ENCODE results near the gene FNIP2. TPM values are rescaled to one million over a fixed set of nuclear protein-coding genes. Genes with fewer than 3 reads are reported as not detected.

The FNIP2 gene
- total RNA-seq (2021), result 16.1 and 17.6 TPM in 2 replicates
- percentile 71 among the genes with signal in this experiment for Bru-seq, nascent RNA
- BruChase-seq, experiment 1, labeled RNA remaining after a 2-hour chase, result percentile 63 among the genes with signal in this experiment
- percentile 58 among the genes with signal in this experiment for BruChase-seq, experiment 2, labeled RNA remaining after a 6-hour chase
- long read RNA-seq, full-length matches to known transcripts, result 4 of 6 reads
- long read RNA-seq, partial matches to known transcripts, result 0 of 6 reads
- long read RNA-seq, other reads (novel, unspliced or antisense), result 2 of 6 reads

DNA sequence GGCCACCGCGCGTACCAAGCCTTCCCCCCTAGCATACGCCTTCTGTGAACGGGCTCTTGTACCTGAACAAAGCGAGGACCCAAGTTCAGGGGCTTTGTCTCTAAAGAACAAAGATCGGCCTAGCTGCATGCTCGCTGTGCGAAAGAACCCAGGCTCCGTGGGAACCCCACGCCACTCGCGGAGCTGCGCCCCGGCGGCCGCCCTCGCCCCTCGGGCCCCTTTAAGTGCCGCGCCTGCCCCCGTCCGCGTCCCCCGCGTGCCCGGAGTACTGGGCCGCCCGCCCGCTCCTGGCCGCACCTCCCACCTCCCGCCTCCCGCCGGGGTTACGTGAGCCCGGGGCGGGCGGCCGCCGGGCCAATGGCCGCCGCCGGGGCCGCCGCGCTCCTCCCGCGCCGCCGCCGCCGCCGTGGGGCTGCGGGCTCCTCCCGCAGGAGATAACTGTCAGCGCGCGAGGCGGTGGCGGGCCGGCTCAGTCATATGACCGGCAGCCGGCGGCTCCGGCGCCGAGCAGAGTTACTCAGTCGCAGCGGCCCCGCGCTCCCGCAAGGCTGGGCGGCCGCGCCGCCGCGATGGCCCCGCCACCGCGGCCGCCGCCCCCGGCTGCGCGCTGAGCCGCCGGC is at the start of gene FNIP2:
FNIP2 (plus strand) TSS at position 472 of the 620 bp plus-strand sequence. CDS start 187 bp downstream, outside the sequence.
- peaks cover 9% of the 10 kb centered on the region for H3K4me1 ChIP-seq (ENCODE audit: insufficient read depth, low read length, poor library complexity, severe bottlenecking)
- TF ChIP-seq EZH2 (IDR thresholded peaks at IDR 0.05; ENCODE audit: borderline replicate concordance, low read depth, low read length, poor library complexity, severe bottlenecking), result no peak
- TF ChIP-seq, protein P1, sequence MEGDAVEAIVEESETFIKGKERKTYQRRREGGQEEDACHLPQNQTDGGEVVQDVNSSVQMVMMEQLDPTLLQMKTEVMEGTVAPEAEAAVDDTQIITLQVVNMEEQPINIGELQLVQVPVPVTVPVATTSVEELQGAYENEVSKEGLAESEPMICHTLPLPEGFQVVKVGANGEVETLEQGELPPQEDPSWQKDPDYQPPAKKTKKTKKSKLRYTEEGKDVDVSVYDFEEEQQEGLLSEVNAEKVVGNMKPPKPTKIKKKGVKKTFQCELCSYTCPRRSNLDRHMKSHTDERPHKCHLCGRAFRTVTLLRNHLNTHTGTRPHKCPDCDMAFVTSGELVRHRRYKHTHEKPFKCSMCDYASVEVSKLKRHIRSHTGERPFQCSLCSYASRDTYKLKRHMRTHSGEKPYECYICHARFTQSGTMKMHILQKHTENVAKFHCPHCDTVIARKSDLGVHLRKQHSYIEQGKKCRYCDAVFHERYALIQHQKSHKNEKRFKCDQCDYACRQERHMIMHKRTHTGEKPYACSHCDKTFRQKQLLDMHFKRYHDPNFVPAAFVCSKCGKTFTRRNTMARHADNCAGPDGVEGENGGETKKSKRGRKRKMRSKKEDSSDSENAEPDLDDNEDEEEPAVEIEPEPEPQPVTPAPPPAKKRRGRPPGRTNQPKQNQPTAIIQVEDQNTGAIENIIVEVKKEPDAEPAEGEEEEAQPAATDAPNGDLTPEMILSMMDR (conservative IDR thresholded peaks at IDR 0.05; ENCODE audit: low read depth, low read length), result no peak
- H3K36me3 ChIP-seq (ENCODE audit: insufficient read depth, low read length, poor library complexity, severe bottlenecking), result no peaks in the 10 kb centered on the region
- intact Hi-C loops (cut with micrococcal nuclease; ENCODE audit: unreplicated experiment), result no loop called here
- peak; percentile 82 for DNase-seq (ENCODE audit: low spot score)
- peaks cover 7% of the 10 kb centered on the region for H3K27me3 ChIP-seq (replicated peaks; ENCODE audit: insufficient read depth, low read depth, low read length, poor library complexity)
- no peaks in the 10 kb centered on the region for H3K9me3 ChIP-seq (ENCODE audit: low read depth, low read length, poor library complexity, severe bottlenecking)
- no TSS peak for BruUV-seq (replicated peaks)
- H3K27ac ChIP-seq (ENCODE audit: low read depth, low read length, poor library complexity, severe bottlenecking), result peak within 1 kb of the TSS; percentile 57
- CTCF ChIA-PET, result no interaction called here
- peak within 1 kb of the TSS; percentile 57 for H3K4me3 ChIP-seq (ENCODE audit: low read depth, low read length, poor library complexity, severe bottlenecking)
- POLR2A ChIA-PET (ENCODE audit: low non-redundant PET), result interaction anchor here (0.6 kb wide), 1 partner anchor 250 kb away, joined by 3 read pairs; no protein-coding TSS in a partner anchor

DNA sequence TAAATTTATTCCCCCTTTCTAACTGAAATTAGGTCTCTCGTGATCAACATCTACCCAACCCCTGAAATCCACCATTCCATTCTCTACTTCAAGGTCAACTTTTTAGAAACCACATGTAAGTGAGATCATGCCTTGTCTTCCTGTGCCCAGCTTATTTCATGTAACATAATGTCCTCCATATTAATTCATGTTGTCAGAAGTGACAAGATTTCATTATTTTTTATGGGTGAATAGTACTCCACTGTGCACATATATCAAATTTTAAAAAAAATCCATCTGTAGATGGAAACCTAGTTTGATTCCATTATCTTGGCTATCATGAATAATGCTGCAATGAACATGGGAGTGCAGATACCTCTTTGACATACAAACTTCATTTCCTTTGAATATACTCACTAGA is 47.1 kb upstream of the FNIP2 start:
- no peak for TF ChIP-seq EZH2 (IDR thresholded peaks at IDR 0.05; ENCODE audit: borderline replicate concordance, low read depth, low read length, poor library complexity, severe bottlenecking)
- TF ChIP-seq, protein P1 (conservative IDR thresholded peaks at IDR 0.05; ENCODE audit: low read depth, low read length), result no peak
- Histone ChIP-seq H3K36me3 (ENCODE audit: insufficient read depth, low read length, poor library complexity, severe bottlenecking) (peaks cover 46% of the 10 kb centered on the region), H3K4me3 (ENCODE audit: low read depth, low read length, poor library complexity, severe bottlenecking) (no peak overlapping the region), H3K4me1 (ENCODE audit: insufficient read depth, low read length, poor library complexity, severe bottlenecking) (peaks cover 8% of the 10 kb centered on the region), H3K27ac (ENCODE audit: low read depth, low read length, poor library complexity, severe bottlenecking) (no peak overlapping the region), H3K27me3 (replicated peaks; ENCODE audit: insufficient read depth, low read depth, low read length, poor library complexity) (no peaks in the 10 kb centered on the region), H3K9me3 (ENCODE audit: low read depth, low read length, poor library complexity, severe bottlenecking) (no peaks in the 10 kb centered on the region)
- DNase-seq (ENCODE audit: low spot score), result no peak
- TSS peak; percentile 43 for BruUV-seq (replicated peaks)
- ChIA-PET CTCF (no interaction called here), POLR2A (ENCODE audit: low non-redundant PET) (no interaction called here)
- intact Hi-C loops (cut with micrococcal nuclease; ENCODE audit: unreplicated experiment), result loop anchor here (1.0 kb wide), 1 partner anchor 49 kb away; the partner anchor contains the start of gene ETFDH

DNA sequence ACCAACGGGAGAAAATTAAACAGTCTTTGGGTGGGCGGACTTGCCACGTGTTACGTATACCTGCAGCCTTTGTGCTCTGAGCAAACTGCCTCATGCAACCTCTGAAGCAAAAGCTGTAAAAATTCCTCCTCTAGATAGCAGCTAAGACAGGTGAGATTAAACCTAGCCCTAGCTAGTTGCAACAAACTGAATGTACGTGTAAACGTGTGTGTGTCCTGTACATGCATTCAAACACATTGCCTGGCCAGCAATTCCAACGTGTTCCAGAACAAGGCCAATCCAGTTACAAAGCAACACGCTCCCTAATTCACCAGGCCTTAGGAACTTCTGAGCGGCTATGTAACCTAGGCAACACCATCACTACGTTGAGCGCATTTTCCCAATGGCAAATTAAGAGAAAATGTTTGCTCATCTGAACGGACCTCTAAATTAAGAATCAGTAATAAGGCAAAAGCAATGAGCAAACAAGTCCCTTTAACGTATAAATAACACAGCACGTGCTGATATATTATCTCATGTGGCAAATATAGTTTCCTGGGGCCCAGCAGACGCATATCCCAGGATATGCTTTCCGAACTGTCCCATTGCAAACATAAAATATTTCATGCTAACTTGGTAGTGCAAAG is 46.4 kb upstream of the FNIP2 start:
- TF ChIP-seq, protein P1 (conservative IDR thresholded peaks at IDR 0.05; ENCODE audit: low read depth, low read length), result no peak
- TF ChIP-seq EZH2 (IDR thresholded peaks at IDR 0.05; ENCODE audit: borderline replicate concordance, low read depth, low read length, poor library complexity, severe bottlenecking), result no peak
- Histone ChIP-seq H3K36me3 (ENCODE audit: insufficient read depth, low read length, poor library complexity, severe bottlenecking) (peaks cover 39% of the 10 kb centered on the region), H3K27me3 (replicated peaks; ENCODE audit: insufficient read depth, low read depth, low read length, poor library complexity) (no peaks in the 10 kb centered on the region), H3K4me3 (ENCODE audit: low read depth, low read length, poor library complexity, severe bottlenecking) (peak overlapping the region; percentile 68), H3K27ac (ENCODE audit: low read depth, low read length, poor library complexity, severe bottlenecking) (peak overlapping the region; percentile 80), H3K4me1 (ENCODE audit: insufficient read depth, low read length, poor library complexity, severe bottlenecking) (peaks cover 8% of the 10 kb centered on the region), H3K9me3 (ENCODE audit: low read depth, low read length, poor library complexity, severe bottlenecking) (no peaks in the 10 kb centered on the region)
- ChIA-PET CTCF (no interaction called here), POLR2A (ENCODE audit: low non-redundant PET) (no interaction called here)
- intact Hi-C loops (cut with micrococcal nuclease; ENCODE audit: unreplicated experiment), result loop anchor here (1.0 kb wide), 1 partner anchor 50 kb away; the partner anchor contains the start of gene ETFDH
- BruUV-seq (replicated peaks), result no TSS peak
- peak; percentile 55 for DNase-seq (ENCODE audit: low spot score)

All from A673 (cell line).